GM18499 (cell line): ENCODE measurements around the gene NAALADL2.

ENCODE experiments used
- ATAC-seq: cut with Tn5 transposase; IDR thresholded peaks from one replicate; pipeline ENCODE4 v1.9.1; 2021; ENCODE audit warnings: moderate number of reproducible peaks; ENCODE audit not compliant: insufficient read depth, unreplicated experiment

Gene NAALADL2

DNA sequence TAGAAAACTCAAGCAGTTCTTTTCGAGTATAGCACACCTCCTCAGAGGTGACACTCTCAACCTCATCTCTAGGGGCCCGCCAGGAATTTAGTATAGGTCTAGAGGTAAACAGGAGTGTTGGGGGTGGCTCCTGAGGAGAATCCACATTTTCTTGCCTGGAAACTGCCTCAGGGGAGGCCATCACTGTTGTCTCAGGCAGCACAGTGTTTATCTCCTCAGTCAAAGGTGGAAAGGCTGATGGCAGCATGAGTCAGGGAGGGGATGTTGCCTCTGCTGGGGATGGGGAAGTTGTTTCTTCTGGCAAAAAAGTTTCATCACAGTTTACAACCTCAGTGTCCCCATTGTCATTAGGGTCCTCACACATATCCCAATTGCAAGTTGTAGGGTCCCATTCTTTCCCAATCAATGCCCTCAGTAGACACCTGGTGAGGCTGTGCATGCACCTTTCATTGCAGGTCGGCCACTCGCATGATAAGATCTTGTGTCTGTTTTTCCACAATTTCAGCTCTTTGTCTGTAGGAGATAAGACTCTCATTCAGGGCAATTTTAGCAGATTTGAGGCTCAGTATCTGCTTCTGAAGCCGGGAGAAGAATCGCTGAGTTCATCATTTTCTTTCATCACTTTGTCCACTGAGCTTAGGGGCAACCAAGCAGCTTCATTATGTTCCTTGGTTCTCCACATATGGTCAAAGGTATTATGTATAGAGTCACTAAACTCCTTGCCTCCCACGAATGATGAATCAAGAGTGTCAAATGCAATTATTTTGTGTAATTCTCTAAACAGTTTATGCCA lies 25.8 kb downstream of the NAALADL2 start:
- ATAC-seq: no peak

DNA sequence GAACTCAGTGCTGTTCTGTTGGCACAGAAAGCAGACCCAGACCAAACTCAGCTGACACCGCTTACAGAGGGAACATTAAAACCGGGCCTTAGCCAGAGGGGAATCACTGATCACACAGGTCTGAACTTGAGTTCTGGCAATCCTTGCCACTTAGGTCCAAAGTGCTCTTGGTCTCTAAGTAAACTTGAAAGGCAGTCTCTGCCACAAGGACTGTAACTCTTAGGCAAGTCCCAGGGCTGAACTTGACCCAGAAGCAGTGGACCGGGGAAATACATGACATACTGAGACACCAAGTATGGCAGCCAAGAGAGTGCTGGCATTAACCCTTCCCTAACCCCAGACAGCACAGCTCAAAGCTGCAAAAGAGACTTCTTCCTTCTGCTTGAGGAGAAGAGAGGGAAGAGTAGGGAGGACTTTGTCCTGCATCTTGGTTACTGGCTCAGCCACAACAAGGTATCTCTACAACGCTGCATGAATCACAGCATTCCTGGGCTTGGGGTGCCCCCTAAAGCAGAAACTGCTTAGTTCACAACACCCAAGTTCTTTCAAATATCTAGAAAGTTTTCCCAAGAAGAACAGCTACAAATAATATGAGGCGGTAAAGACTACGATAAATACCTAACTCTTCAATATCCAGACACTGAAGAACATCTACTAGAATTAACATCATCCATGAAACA lies 32.5 kb downstream of the NAALADL2 start:
- ATAC-seq: no peak

DNA sequence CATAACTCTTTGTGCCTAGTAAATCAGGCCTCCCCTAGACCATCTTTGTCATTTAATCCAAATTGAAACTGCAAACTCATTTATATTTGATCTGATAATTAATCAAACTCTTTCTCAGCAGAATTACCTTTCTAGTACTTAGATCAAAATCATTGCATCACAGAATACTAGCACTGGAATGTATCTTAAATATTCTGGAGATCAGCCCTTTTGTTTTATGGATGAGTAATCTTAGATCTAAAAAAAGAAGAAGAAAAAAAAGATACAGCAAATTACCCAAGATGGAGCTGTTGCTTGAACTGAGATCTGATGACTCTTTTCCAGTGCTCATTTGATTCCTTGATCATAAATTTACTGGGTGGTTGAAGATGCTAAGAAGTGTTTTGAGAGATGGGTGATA lies 47.9 kb downstream of the NAALADL2 start:
- ATAC-seq: no peak

DNA sequence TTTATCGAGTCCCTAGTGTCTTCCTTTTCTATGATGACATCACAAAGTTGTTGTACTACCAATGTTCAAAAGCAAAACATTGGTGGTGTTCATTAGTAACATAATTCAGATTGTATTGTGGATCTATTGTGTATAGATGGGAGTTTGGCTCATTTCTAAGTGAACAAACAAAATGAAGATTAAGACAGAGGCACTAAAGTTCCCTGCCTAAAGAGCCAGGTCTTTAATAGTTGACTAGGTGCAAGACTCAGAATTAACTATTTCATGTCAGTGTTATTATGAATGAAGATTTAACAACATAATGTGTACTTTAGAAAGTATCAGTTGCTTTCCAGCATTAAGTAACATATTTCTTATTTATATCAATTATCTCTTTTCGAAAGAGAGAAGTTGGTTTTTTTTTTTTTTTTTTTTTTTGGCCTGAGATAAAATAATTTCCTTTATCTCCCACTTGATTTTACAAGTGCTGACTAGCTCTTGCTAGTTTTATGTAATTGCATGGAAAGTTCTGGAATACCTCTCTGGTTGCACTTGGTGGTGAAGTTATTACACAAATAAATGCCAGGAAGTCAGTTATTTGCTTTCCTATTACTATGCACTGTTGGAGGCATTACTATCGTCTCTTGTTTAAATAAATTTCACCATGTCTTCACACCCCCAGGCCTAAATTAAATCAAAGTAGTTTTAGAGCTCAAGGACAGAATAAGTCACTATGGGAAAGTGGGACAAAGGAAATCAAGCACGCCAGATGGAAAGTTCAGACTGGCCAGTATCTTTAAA lies 48.7 kb downstream of the NAALADL2 start:
- no peak for ATAC-seq

DNA sequence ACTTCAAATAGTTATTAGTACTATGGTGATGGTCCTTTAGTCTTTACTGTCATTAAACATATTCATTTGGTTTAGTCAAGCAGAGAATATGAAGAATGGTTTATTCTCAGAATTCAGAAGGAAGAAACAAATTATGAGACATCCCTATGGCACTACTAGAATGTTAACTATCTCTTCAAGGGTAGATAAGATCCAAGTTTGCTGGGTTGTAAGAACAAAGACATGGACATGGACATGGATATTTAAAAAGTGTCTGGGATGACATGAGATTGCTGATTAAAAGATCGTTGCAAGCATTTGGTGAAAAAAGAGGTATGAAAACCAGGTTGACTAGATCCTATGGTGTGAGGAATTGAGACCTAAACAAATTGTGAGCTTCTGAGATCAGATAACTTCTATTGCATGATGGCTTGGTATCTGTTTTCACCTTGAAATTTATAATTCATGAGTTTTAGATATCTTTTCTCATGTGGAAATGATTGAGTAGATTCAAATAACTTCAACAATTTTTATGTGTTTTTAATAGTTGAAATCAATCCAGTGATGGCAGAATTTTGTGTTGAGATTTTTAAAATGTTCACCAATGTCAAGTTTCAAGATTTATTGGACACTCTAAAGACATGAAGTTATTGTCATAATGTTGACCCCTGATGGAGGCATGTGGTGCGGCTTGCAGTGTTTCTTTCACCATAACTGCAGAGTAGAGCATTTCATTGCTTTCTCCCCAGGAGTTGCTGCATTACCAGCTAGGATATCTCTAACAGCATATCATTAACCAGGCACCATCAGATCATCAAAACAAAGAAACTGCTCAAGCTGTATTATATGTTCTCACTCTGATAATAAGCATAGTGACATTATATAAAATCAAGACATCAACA lies 72.6 kb downstream of the NAALADL2 start:
- no peak for ATAC-seq

DNA sequence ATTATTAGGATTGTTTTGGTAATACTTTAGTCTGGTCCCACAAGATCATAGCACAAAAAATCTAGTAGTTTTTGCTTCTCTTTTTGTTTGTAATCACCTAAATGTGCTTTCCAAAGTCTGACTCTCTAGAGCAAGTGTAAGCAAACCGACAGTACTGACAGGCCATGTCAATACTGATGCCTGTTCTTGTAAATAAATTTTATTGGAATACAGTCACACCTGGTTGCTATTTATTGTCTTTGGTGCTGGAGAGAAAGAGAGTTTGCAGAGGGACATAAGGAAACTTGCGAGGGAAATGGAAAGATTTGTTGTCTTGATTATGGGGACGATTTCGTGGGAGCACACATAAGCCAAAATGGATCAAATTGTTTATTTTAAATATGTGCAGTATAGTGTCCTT lies 77.5 kb downstream of the NAALADL2 start:
- no peak for ATAC-seq

DNA sequence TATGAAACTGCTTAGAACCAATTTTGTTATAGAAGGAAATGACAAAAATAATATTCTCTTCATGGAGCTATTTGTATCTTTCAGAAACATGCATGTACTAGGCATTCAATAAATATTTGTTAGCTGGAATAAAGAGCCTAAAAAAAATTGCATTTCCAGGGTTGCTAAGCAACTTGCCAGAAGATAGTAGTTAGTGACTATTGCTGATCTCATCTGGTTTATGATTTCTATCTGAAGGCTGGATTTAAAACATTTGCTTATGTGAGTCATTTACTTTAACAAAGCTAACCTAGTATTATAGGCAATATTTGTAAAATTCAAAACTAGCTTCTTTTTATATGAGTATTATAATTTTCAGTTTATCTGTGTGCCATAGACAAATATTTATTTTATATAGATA lies 78.3 kb downstream of the NAALADL2 start:
- ATAC-seq: no peak

DNA sequence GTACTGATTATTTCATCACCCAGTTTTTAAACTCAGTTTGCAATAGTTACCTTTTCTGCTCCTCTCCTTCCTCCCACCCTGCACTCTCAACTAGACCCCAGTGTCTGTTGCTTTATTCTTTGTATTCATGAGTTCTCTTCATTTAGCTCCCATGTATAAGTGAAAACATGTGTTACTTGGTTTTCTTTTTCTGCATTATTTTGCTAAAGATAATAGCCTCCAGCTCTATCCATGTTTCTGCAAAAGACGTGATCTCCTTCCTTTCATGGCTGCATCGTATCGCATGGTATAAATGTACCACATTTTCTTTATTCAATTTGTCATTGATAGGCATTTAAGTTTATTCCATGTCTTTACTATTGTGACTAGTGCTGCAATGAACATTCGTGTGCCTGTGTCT lies 79.0 kb downstream of the NAALADL2 start:
- no peak for ATAC-seq

DNA sequence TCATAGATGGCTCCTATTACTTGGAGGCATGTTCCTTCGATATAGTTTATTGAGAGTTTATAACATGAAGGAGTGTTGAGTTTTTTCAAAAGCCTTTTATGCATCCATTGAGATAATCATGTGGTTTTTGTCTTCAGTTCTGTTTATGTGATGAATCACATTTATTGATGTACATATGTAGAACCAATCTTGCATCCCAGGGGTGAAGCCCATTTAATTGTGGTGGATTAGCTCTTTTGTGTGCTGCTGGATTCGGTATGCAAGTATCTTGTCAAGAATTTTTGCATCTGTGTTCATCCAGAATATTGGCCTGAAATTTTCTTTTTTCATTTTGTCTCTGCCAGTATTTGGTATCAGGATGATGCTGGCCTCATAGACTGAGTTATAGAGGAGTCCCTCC lies 81.0 kb downstream of the NAALADL2 start:
- no peak for ATAC-seq

DNA sequence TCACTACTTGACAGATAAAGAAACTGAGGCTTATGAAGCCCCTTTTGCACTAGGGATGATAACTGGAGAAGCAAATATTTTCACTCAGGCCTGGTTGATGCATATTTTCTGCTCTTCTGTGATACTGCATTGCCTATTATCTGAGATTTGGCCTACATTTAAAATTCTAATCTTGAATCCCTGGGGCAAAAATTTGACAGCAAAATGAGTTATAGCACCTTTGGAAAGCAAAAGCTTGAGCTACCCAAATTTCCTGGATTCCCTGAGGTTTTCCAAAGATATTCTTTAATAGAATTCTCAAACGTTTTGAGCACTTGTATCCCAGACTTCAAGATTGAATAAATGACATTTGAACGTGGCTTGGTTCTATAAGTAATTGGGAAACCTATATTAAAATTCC lies 86.1 kb downstream of the NAALADL2 start:
- ATAC-seq: no peak

DNA sequence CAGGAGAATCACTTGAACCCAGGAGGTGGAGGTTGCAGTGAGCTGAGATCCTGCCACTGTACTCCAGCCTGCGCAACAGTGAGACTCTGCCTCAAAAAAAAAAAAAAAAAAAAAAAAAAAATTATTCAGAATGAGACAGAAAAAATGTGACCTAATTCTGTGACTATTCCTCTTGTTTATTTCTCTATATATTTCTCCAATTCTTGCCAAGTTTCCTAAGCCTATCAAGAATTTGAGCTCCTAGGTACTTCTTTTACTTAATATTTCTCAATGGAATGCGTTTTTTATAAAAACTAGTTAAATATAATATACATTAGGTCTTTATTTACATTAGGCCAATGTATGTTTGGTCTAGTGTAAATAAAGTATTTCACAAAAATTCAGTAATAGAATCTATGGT lies 86.8 kb downstream of the NAALADL2 start:
- no peak for ATAC-seq

DNA sequence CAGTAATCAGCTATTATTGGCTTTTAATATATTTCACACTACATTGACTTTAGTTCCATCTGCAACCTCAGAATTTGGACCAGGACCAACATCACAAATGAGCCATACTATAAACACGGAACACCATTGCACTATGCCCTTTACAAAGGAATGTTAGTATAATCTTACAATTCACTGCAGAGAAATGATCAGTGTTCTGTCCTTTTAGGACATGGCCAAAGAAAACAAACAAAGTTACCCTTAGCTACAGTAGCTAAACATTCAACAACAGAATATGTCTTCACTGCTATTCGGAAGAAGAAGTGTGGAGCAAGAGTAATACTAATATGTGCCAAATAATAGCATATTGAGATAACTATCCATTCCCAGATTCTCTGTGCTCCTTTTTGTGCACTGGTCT lies 90.4 kb downstream of the NAALADL2 start:
- no peak for ATAC-seq

DNA sequence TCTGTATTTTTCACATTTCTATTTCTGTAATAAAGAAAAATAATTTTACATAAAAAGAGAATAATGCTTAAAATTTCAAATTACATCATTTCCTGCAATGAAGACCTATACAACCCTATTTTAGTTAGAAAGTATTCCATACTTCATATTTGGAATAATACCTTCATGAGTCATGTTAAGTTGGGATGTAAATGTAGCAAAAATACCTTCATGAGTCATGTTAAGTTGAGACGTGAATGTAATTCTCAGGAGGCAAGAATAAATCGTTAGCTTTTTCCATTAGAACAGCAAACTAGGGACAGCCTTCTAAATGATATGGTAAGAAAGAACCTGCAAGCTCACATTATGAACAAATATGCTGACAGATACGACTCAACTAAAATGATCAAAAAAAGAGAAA lies 91.9 kb downstream of the NAALADL2 start:
- no peak for ATAC-seq

DNA sequence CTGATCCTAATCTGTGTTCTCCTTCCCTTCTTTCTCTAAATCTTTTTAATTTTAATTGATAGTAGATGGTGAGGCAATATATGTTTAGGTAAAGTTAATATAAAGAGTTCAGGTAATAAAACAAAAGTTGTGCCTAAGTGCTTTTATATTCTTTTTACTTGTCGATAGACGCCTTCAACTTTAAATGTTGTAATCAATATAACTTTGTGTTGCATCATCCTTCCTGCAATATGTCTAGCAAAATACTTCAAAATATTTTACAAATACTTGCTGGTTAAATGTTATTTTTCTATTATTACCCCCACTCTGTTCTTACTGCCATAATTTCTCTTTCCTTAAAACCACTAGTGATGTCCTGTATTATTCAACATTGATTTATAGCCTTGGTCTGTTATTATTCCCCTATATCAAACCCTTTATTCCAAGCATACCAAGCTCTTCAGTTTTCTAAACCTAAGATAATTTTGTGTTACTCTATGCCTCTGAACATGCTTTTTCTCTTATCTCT lies 92.4 kb downstream of the NAALADL2 start:
- ATAC-seq: no peak

DNA sequence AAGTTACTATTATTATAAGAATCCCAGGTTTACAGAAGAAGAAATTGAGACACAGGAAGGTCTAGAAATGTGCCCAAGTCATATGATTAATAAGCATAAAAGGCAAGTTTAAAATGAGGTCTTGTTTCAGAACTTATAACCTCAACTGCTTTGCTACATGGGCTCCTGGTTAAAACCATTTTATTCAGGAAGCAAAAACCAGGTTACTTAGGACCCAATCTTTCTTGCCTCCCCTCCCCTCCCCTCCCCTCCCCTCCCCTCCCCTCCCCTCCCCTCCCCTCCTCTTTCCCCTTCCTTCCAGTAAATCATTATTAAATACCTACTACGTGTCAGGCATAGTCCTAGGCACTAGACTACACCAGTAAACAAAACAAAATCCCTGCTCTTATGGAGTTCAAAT lies 93.9 kb downstream of the NAALADL2 start:
- no peak for ATAC-seq

DNA sequence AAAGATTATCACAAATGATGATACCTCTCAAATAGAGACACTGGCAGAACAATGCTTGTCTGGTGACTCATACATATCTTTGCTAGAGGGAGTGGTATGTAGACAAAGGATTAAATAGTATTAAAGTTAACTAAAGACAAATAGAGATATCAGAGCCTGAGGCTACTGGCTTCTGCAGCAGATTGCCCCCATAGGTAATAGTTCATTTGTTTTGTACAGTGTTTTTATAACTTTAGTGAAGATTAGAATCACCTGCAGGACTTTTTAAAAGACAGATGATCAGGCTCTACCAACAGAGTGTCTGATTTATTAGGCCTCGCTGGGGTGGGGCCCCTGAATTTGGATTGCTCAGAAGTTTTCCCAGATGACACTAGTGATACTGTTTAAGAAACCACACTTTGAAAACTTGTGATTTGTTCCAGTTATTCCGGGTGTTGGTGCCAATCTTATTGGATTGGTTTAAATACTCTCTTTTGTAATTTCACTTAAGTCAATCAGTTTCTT lies 96.4 kb downstream of the NAALADL2 start:
- no peak for ATAC-seq

DNA sequence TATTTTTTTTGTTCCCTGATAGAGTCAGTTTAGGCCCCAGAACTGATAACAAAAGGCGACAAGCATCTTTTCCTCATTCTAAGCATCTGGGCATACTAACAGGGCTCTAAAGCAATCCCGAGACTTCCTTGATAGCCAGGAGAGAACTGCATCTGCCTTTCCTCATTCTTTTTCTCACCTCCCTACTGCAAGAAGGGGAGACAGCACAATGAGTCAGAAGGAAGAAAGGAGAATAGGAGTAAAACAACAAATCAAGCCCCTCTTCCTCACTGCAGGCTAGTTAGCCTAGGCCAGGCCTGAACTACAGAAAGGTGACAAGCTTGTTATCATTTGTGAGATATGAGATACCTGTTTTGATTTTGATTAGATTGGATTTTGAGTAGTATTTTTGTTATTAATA lies 97.9 kb downstream of the NAALADL2 start:
- ATAC-seq: no peak

DNA sequence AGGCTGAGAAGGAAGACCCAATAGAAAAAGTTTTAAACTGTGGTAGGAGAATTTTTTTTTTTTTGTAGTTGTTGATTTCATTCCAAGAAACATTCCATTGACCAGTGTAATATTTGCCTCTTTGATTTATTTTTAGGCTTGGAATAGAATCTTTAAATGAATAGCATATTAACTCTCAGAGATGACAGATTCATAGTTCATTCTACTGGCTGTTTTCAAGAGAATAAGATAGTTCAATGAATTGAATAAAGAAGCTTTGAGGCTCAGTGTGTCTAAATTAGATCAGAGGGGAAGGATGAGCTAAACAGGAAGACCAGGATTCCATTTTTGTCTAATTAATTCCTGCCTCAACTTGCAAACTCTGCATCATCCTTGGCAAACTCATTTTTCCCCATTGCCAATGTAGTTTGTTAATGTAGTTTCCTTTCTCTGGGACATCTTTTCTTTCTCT lies 98.4 kb downstream of the NAALADL2 start:
- ATAC-seq: no peak

DNA sequence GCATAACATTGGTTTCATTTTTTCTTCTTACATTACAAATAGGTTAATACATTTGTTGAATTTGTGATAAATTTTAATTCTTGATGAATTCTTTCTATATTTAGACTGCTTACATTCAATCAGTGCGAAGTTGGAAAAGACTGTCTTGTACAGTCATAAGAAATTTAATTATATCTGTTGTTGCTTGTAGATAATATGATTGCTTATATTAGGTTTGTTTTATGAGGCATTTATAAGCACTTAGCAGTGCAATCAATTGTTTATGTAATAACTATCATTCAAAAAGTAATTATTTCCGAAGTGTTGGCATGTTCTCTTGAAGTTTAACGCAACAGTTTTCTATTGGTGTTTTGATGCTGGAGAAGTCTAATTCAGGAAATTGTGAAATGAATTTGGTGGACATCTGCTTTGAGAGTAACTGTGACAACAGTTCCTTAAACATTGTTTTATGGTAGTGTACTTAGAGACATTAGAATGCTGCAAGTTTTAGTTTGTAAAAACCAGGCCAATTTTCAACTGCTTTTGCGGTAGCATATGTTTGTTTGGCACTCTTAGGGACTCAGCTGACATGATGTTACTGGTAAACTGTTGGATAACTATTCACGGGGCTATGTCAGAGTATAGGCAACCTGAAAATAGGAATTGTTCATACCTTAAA lies 99.7 kb downstream of the NAALADL2 start:
- ATAC-seq: no peak
